Upper lobe of left lung (tissue), 4 donors: Measurements from ENCODE around the gene DMBT1.

Experiments
- EP300 ChIP-seq, 4 donors: sonication (generic); formaldehyde crosslinking; IDR thresholded peaks; one replicate each; pipeline ENCODE4 v1.5.1; 2017; ENCODE audit warnings: antibody characterized with exemption in 4 of 4, control low read depth in 2 of 4
- POLR2AphosphoS5 ChIP-seq, 2 donors: sonication (generic); formaldehyde crosslinking; IDR thresholded peaks; one replicate each; pipeline ENCODE4 v1.5.1; 2017; ENCODE audit warnings: antibody characterized with exemption in 2 of 2
- TF ChIP-seq, protein P1 (sequence below), 6 experiments: fragments of 450-650 bp in 4 of 6; fragments of 200-600 bp in 2 of 6; sonication (generic) in 2 of 6; IDR thresholded peaks; one replicate each; pipeline ENCODE4 v1.5.1; 2016 to 2019; ENCODE audit warnings: antibody characterized with exemption in 6 of 6

DNA sequence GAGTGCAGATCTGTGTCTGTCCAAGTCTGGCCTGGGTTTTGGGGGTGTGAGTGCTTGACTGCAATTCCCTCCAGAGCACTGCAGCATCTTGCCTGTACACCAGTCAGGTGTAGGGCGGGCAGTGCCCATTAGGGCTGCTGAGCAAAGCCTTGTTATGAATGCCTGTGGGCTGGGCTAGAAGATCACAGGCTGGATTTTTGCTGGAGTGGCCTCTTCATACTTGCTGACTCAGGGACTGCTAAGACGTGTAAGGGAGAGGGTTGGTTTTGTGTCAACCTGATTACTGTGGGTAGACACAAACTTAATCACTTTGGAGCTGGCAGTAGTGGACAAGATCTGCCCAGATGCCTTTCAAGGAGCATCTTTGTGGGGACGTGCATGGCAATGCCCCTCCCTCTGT is 29.6 kb downstream of the DMBT1 start:
- TF ChIP-seq, protein P1, sequence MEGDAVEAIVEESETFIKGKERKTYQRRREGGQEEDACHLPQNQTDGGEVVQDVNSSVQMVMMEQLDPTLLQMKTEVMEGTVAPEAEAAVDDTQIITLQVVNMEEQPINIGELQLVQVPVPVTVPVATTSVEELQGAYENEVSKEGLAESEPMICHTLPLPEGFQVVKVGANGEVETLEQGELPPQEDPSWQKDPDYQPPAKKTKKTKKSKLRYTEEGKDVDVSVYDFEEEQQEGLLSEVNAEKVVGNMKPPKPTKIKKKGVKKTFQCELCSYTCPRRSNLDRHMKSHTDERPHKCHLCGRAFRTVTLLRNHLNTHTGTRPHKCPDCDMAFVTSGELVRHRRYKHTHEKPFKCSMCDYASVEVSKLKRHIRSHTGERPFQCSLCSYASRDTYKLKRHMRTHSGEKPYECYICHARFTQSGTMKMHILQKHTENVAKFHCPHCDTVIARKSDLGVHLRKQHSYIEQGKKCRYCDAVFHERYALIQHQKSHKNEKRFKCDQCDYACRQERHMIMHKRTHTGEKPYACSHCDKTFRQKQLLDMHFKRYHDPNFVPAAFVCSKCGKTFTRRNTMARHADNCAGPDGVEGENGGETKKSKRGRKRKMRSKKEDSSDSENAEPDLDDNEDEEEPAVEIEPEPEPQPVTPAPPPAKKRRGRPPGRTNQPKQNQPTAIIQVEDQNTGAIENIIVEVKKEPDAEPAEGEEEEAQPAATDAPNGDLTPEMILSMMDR (IDR thresholded peaks at IDR 0.05): no peak
- no peak for TF ChIP-seq EP300 (IDR thresholded peaks at IDR 0.05)
- no peak for TF ChIP-seq POLR2AphosphoS5 (IDR thresholded peaks at IDR 0.05)
